Lower lobe of right lung (tissue), 2 donors: ENCODE results near the gene TMEM176B. TPM values are rescaled to one million over a fixed set of nuclear protein-coding genes. Genes with fewer than 3 reads are reported as not detected.

Experiments used
- ATAC-seq, 2 donors: fragments of 200-7000 bp; cut with Tn5 transposase; one replicate each; pipeline ENCODE4 v1.9.1; 2020 to 2022; ENCODE audit warnings: mild to moderate bottlenecking in 2 of 2, moderate library complexity in 2 of 2
- DNase-seq: peaks from one replicate; pipeline ENCODE4 v3.0.0-alpha.2; 2020
- H3K27ac ChIP-seq: fragments of 200-600 bp; one replicate; pipeline ENCODE4 v1.8.0; 2022
- H3K27me3 ChIP-seq: fragments of 200-600 bp; one replicate; pipeline ENCODE4 v1.8.0; 2022; ENCODE audit warnings: low read depth
- H3K36me3 ChIP-seq: fragments of 200-600 bp; one replicate; pipeline ENCODE4 v1.8.0; 2022; ENCODE audit warnings: mild to moderate bottlenecking
- H3K4me1 ChIP-seq: fragments of 200-600 bp; one replicate; pipeline ENCODE4 v1.8.0; 2022
- H3K4me3 ChIP-seq: fragments of 200-600 bp; one replicate; pipeline ENCODE4 v1.8.0; 2022; ENCODE audit warnings: mild to moderate bottlenecking
- H3K9me3 ChIP-seq: fragments of 200-600 bp; one replicate; pipeline ENCODE4 v1.8.0; 2022
- intact Hi-C: fragments of 100-400 bp; cut with DNase I; formaldehyde crosslinking; loops from one replicate; pipeline ENCODE4 v1.11.0; 2022
- total RNA-seq: library from RNA; stranded (reverse); fragmentation: NEBNext Ultra II Directional; extraction: Animal tissue kit (Norgen Biotek cat#: 25700); gene quantifications from one replicate; pipeline ENCODE4 v1.2.1, GENCODE V29; 2021
- TF ChIP-seq, protein P1 (sequence below): fragments of 200-600 bp; IDR thresholded peaks from one replicate; pipeline ENCODE4 v1.8.0; 2022; ENCODE audit warnings: antibody characterized with exemption, mild to moderate bottlenecking
- donor health status: DM: no; HTN: yes; CAD: no; lungs with severe emphysema.

The TMEM176B gene
- total RNA-seq, 1 donor from 2014 or later, result 69.4 TPM

- TF ChIP-seq, protein P1, sequence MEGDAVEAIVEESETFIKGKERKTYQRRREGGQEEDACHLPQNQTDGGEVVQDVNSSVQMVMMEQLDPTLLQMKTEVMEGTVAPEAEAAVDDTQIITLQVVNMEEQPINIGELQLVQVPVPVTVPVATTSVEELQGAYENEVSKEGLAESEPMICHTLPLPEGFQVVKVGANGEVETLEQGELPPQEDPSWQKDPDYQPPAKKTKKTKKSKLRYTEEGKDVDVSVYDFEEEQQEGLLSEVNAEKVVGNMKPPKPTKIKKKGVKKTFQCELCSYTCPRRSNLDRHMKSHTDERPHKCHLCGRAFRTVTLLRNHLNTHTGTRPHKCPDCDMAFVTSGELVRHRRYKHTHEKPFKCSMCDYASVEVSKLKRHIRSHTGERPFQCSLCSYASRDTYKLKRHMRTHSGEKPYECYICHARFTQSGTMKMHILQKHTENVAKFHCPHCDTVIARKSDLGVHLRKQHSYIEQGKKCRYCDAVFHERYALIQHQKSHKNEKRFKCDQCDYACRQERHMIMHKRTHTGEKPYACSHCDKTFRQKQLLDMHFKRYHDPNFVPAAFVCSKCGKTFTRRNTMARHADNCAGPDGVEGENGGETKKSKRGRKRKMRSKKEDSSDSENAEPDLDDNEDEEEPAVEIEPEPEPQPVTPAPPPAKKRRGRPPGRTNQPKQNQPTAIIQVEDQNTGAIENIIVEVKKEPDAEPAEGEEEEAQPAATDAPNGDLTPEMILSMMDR, result no peak
- no peaks in the 10 kb centered on the region for H3K36me3 ChIP-seq
- no peaks in the 10 kb centered on the region for H3K9me3 ChIP-seq
- H3K27me3 ChIP-seq, result no peaks in the 10 kb centered on the region
- H3K27ac ChIP-seq, result no peak overlapping the region
- H3K4me1 ChIP-seq, result no peaks in the 10 kb centered on the region
- no peak for ATAC-seq
- no peak for DNase-seq
- intact Hi-C loops, result no loop called here
- H3K4me3 ChIP-seq, result no peak overlapping the region
These were observed 26.1 kb upstream of the TMEM176B start for GRCh38 chr7:150826061-150826849.

- intact Hi-C loops, result no loop called here
- no peaks in the 10 kb centered on the region for H3K36me3 ChIP-seq
- H3K27me3 ChIP-seq, result no peaks in the 10 kb centered on the region
- no peaks in the 10 kb centered on the region for H3K9me3 ChIP-seq
- peak in 1 of 2 donors; percentile 17 for ATAC-seq
- H3K4me1 ChIP-seq, result no peaks in the 10 kb centered on the region
- TF ChIP-seq, protein P1, result no peak
- H3K4me3 ChIP-seq, result no peak overlapping the region
- no peak overlapping the region for H3K27ac ChIP-seq
- no peak for DNase-seq
These were observed 24.4 kb upstream of the TMEM176B start for GRCh38 chr7:150824379-150825177.

- no peak for DNase-seq
These were observed 23.4 kb upstream of the TMEM176B start for GRCh38 chr7:150823484-150824126.

GRCh38 chr7:150823043-150823442, 22.9 kb upstream of the TMEM176B start:
- Histone ChIP-seq H3K27ac (no peak overlapping the region), H3K36me3 (no peaks in the 10 kb centered on the region), H3K4me3 (no peak overlapping the region), H3K4me1 (no peaks in the 10 kb centered on the region), H3K27me3 (no peaks in the 10 kb centered on the region), H3K9me3 (no peaks in the 10 kb centered on the region)
- DNase-seq (no peak), ATAC-seq (no peak)
- intact Hi-C loops, result no loop called here
- TF ChIP-seq, protein P1, result no peak

More at GRCh38 chr7:150823484-150824126, 23.4 kb upstream of the TMEM176B start:
- Histone ChIP-seq H3K27ac (no peak overlapping the region), H3K4me3 (no peak overlapping the region), H3K27me3 (no peaks in the 10 kb centered on the region), H3K9me3 (no peaks in the 10 kb centered on the region), H3K4me1 (no peaks in the 10 kb centered on the region), H3K36me3 (no peaks in the 10 kb centered on the region)
- intact Hi-C loops, result no loop called here
- TF ChIP-seq, protein P1, result no peak
- ATAC-seq, result no peak

GRCh38 chr7:150820578-150821198, 20.5 kb upstream of the TMEM176B start:
- Histone ChIP-seq H3K9me3 (peaks cover 8% of the 10 kb centered on the region), H3K4me1 (no peaks in the 10 kb centered on the region), H3K27ac (no peak overlapping the region), H3K36me3 (no peaks in the 10 kb centered on the region), H3K27me3 (no peaks in the 10 kb centered on the region), H3K4me3 (no peak overlapping the region)
- no peak for ATAC-seq
- TF ChIP-seq, protein P1, result no peak
- no peak for DNase-seq
- intact Hi-C loops, result no loop called here
